Spinal cord (tissue), 10 donors: ENCODE data around the gene C1orf21. TPM values are rescaled to one million over a fixed set of nuclear protein-coding genes. Genes with fewer than 3 reads are reported as not detected.

Experiments used
- DNase-seq, 6 donors: peaks; one replicate each; pipeline versions ENCODE4 v3.0.0 to v3.0.0-alpha.2; 2013 to 2015; ENCODE audit warnings: low spot score in 6 of 6, low read depth in 4 of 6
- H3K27ac ChIP-seq: one replicate; pipeline ENCODE4 v1.5.1; 2013; ENCODE audit warnings: low read depth, low read length, control low read depth
- H3K27me3 ChIP-seq: one replicate; pipeline ENCODE4 v1.6.1; 2013; ENCODE audit warnings: low read length; ENCODE audit not compliant: control insufficient read depth, insufficient read depth
- H3K36me3 ChIP-seq: one replicate; pipeline ENCODE4 v1.6.1; 2013; ENCODE audit warnings: low read length; ENCODE audit not compliant: control insufficient read depth, insufficient read depth
- H3K4me1 ChIP-seq: one replicate; pipeline ENCODE4 v1.6.1; 2013; ENCODE audit warnings: low read length; ENCODE audit not compliant: control insufficient read depth, insufficient read depth
- H3K4me3 ChIP-seq: one replicate; pipeline ENCODE4 v1.5.1; 2013; ENCODE audit warnings: low read depth, low read length, control low read depth
- H3K9me3 ChIP-seq: one replicate; pipeline ENCODE4 v1.6.1; 2013; ENCODE audit warnings: low read length; ENCODE audit not compliant: control insufficient read depth, insufficient read depth
- WGBS: methylation state at CpG from one replicate; pipeline ENCODE4 v1.1.5; 2013; ENCODE audit warnings: missing lambda C conversion rate; ENCODE audit not compliant: insufficient coverage; 5-methylcytosine and 5-hydroxymethylcytosine counted together
- polyA plus RNA-seq, 2 donors: library from polyadenylated mRNA; unstranded; fragments of 120-200 nt; gene quantifications; one replicate each; pipeline ENCODE4 v1.2.1, GENCODE V29; 2013; ENCODE audit not compliant: insufficient read length in 2 of 2
- total RNA-seq, 2 donors: library from RNA; depleted of rRNA in 1 of 2; stranded (reverse); fragments of 120-200 nt in 1 of 2; fragments of >200 nt in 1 of 2; gene quantifications; one replicate each; pipeline versions ENCODE4 v1.2.3 to v1.2.4, GENCODE V29; 2013 to 2014
- donor health status: healthy.

Gene C1orf21
- total and polyA plus RNA-seq, 4 donors: 17.6 to 55.5 (median 31.9) TPM

DNA sequence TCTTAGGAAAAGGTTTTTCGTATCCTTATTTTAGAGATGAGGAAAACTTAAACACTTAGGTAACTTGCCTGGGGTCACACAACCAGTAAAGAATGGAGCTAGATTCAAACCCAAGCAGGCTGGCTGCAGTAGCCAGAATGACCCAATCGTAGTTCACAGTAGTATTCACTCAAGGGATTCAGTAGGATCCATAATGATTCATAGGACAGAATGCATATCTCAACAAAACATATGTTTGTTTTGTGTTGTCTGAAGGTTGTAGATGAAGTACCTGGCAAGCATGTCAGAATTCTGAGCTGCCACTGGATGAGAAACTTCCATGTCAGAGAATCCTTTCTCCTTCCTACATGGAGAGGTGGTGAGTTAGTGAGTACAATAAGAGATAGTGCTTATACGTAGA lies 155.5 kb downstream of the C1orf21 start:
- WGBS: 100% methylated on average over 1 of the region's 3 CpGs
- H3K4me1 ChIP-seq: no peaks in the 10 kb centered on the region
- no peak overlapping the region for H3K27ac ChIP-seq
- H3K36me3 ChIP-seq: no peaks in the 10 kb centered on the region
- DNase-seq: no peak
- H3K9me3 ChIP-seq: no peaks in the 10 kb centered on the region
- no peak overlapping the region for H3K4me3 ChIP-seq
- no peaks in the 10 kb centered on the region for H3K27me3 ChIP-seq

- Histone ChIP-seq H3K4me1 (no peaks in the 10 kb centered on the region), H3K27ac (no peak overlapping the region), H3K27me3 (no peaks in the 10 kb centered on the region), H3K4me3 (no peak overlapping the region), H3K9me3 (no peaks in the 10 kb centered on the region), H3K36me3 (no peaks in the 10 kb centered on the region)
- DNase-seq: no peak
- 53% methylated on average over 2 of the region's 4 CpGs for WGBS
Observed at GRCh38 chr1:184545601-184546000, 158.8 kb downstream of the C1orf21 start.

DNA sequence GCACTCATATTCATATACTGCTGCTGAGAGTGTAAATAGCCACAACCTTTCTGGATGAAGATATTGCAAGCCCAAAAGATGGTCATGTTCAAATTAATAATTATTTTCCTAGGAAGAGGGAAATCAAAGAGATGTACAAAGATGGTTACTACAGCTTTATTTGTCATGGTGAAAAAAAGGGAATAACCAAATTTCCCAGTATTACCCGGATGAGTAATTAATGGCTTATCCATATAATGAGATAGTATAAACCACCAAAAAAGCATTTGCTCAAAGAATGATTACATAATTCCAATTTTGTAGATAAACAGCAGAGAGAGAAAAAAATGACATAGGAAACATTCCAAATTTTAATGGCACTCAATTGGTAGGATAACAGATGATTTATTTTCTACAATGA lies 165.6 kb downstream of the C1orf21 start:
- no peak overlapping the region for H3K4me3 ChIP-seq
- no peaks in the 10 kb centered on the region for H3K36me3 ChIP-seq
- H3K27ac ChIP-seq: no peak overlapping the region
- no peaks in the 10 kb centered on the region for H3K4me1 ChIP-seq
- WGBS: no CpG with 5 or more reads among the region's 1 CpG
- H3K27me3 ChIP-seq: no peaks in the 10 kb centered on the region
- H3K9me3 ChIP-seq: no peaks in the 10 kb centered on the region
- DNase-seq: no peak

- no peaks in the 10 kb centered on the region for H3K36me3 ChIP-seq
- H3K9me3 ChIP-seq: no peaks in the 10 kb centered on the region
- H3K4me1 ChIP-seq: no peaks in the 10 kb centered on the region
- no peaks in the 10 kb centered on the region for H3K27me3 ChIP-seq
- no CpG with 5 or more reads among the region's 2 CpGs for WGBS
- no peak overlapping the region for H3K27ac ChIP-seq
- no peak overlapping the region for H3K4me3 ChIP-seq
- DNase-seq: peak in 1 of 6 donors; percentile 21
Observed at GRCh38 chr1:184553845-184554244, 167.0 kb downstream of the C1orf21 start.

GRCh38 chr1:184555665-184556641 lies 169.1 kb downstream of the C1orf21 start:
- WGBS: 45% methylated on average over 2 of the region's 7 CpGs
- no peak for DNase-seq
- H3K4me1 ChIP-seq: no peaks in the 10 kb centered on the region

DNA sequence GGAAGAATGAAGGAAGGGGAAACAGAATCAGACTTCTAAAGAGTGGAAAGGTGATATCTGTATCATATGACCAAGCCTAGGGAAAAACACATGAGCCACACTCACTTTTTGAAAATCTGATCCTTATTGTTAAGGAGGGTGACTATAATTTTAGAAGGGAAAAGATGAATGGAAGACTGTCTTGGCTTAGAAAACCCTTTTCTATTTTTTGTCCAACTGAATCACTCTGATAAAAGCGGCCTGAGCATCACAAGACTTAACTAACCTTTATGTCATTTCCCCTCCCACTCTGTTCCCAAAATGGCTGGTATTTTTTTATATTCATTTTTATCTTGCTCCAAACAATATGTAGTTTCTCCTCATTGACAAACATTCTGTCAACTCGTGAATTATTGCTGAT lies 169.8 kb downstream of the C1orf21 start:
- Histone ChIP-seq H3K4me3 (no peak overlapping the region), H3K4me1 (no peaks in the 10 kb centered on the region), H3K27me3 (no peaks in the 10 kb centered on the region), H3K9me3 (no peaks in the 10 kb centered on the region), H3K27ac (no peak overlapping the region), H3K36me3 (no peaks in the 10 kb centered on the region)
- DNase-seq: no peak
- no CpG with 5 or more reads among the region's 2 CpGs for WGBS

More at GRCh38 chr1:184555665-184556641, 169.1 kb downstream of the C1orf21 start:
- Histone ChIP-seq H3K27me3 (no peaks in the 10 kb centered on the region), H3K36me3 (no peaks in the 10 kb centered on the region), H3K9me3 (no peaks in the 10 kb centered on the region), H3K27ac (no peak overlapping the region), H3K4me3 (no peak overlapping the region)

- Histone ChIP-seq H3K27me3 (no peaks in the 10 kb centered on the region), H3K4me3 (no peak overlapping the region), H3K27ac (no peak overlapping the region), H3K36me3 (no peaks in the 10 kb centered on the region), H3K9me3 (no peaks in the 10 kb centered on the region), H3K4me1 (no peaks in the 10 kb centered on the region)
- DNase-seq: no peak
- WGBS: 80% methylated on average over 1 of the region's 3 CpGs
Observed at GRCh38 chr1:184557423-184558347, 170.9 kb downstream of the C1orf21 start.

GRCh38 chr1:184558691-184559090 lies 171.9 kb downstream of the C1orf21 start:
- Histone ChIP-seq H3K36me3 (no peaks in the 10 kb centered on the region), H3K4me3 (no peak overlapping the region), H3K27ac (no peak overlapping the region), H3K9me3 (no peaks in the 10 kb centered on the region), H3K4me1 (no peaks in the 10 kb centered on the region), H3K27me3 (no peaks in the 10 kb centered on the region)
- no peak for DNase-seq

DNA sequence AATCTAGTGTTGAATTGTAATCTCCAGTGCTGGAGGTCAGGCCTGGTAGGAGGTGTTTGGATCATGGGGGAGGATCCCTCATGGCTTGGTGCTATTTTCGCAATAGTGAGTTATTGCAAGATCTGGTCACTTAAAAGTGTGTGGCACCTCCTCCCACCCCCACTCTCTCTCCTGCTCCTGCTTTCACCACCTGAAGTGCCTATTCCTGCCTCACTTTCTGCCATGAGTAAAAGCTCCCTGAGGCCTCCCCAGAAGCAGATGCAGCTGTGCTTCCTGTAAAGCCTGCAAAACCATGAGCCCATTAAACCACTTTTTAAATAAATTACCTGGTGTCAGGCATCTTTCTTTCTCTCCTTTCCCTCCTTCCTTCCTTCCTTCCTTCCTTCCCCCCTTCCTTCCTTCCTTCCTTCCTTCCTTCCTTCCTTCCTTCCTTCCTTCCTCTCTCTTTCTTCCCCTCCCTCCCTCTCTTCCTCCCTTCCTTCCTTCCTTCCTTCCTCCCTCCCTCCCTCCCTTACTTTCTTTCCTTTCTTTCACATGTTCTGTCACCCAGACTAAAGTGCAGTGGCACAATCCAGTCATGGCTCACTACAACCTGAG lies 172.4 kb downstream of the C1orf21 start:
- H3K4me1 ChIP-seq: no peaks in the 10 kb centered on the region
- no CpG with 5 or more reads among the region's 1 CpG for WGBS
- no peak for DNase-seq
- no peak overlapping the region for H3K27ac ChIP-seq
- no peaks in the 10 kb centered on the region for H3K27me3 ChIP-seq
- no peak overlapping the region for H3K4me3 ChIP-seq
- H3K36me3 ChIP-seq: no peaks in the 10 kb centered on the region
- H3K9me3 ChIP-seq: no peaks in the 10 kb centered on the region
